ENCODE results near the gene TSPAN18. TPM values are rescaled to one million over a fixed set of nuclear protein-coding genes. Genes with fewer than 3 reads are reported as not detected.

The TSPAN18 gene
- total and polyA plus RNA-seq, 8 donors: 2.1 to 60.3 (median 11.0) TPM

GRCh38 chr11:44780940-44781631 is 54.3 kb downstream of the TSPAN18 start:
- Histone ChIP-seq H3K4me3 (no peak overlapping the region), H3K27me3 (peaks cover 0 to 7% (median 0%) of the 10 kb centered on the region in 3 donors), H3K27ac (peak overlapping the region in 2 of 5 donors; percentile 28 to 47), H3K4me1 (peaks cover 0 to 41% (median 5%) of the 10 kb centered on the region in 4 donors), H3K9me3 (no peaks in the 10 kb centered on the region), H3K36me3 (no peaks in the 10 kb centered on the region)
- TF ChIP-seq EP300 (IDR thresholded peaks at IDR 0.05): no peak
- TF ChIP-seq POLR2A (IDR thresholded peaks at IDR 0.05): no peak
- no peak for TF ChIP-seq POLR2AphosphoS5 (IDR thresholded peaks at IDR 0.05)
- TF ChIP-seq CTCF (IDR thresholded peaks at IDR 0.05): no peak
- WGBS, 5 donors: 44 to 63% (median 58%) methylated on average over 9 of the region's 9 CpGs
- DNase-seq: peak in 1 of 2 donors; percentile 65
- intact Hi-C loops (cut with DNase I; ENCODE audit: low total_unique reads): no loop called here

- Histone ChIP-seq H3K4me1 (peaks cover 0 to 41% (median 5%) of the 10 kb centered on the region in 4 donors), H3K9me3 (no peaks in the 10 kb centered on the region), H3K27me3 (peaks cover 0 to 9% (median 0%) of the 10 kb centered on the region in 3 donors), H3K4me3 (no peak overlapping the region), H3K36me3 (no peaks in the 10 kb centered on the region), H3K27ac (peak overlapping the region in 2 of 5 donors; percentile 28 to 47)
- 79 to 92% (median 89%) methylated on average over 2 of the region's 2 CpGs for WGBS, 5 donors
- TF ChIP-seq EP300 (IDR thresholded peaks at IDR 0.05) (no peak), POLR2AphosphoS5 (IDR thresholded peaks at IDR 0.05) (no peak), POLR2A (IDR thresholded peaks at IDR 0.05) (no peak), CTCF (IDR thresholded peaks at IDR 0.05) (no peak)
- no peak for DNase-seq
- intact Hi-C loops (cut with DNase I; ENCODE audit: low total_unique reads): no loop called here
Observed at GRCh38 chr11:44781655-44782054, 54.9 kb downstream of the TSPAN18 start.

- H3K4me3 ChIP-seq: no peak overlapping the region
- H3K27me3 ChIP-seq: peaks cover 0 to 9% (median 0%) of the 10 kb centered on the region in 3 donors
- H3K36me3 ChIP-seq: no peaks in the 10 kb centered on the region
- intact Hi-C loops (cut with DNase I; ENCODE audit: low total_unique reads): no loop called here
- TF ChIP-seq EP300 (IDR thresholded peaks at IDR 0.05) (no peak), POLR2A (IDR thresholded peaks at IDR 0.05) (no peak), POLR2AphosphoS5 (IDR thresholded peaks at IDR 0.05) (no peak), CTCF (IDR thresholded peaks at IDR 0.05) (no peak)
- H3K27ac ChIP-seq: peak overlapping the region in 1 of 5 donors; percentile 59
- no peak for DNase-seq
- H3K9me3 ChIP-seq: no peaks in the 10 kb centered on the region
- peaks cover 0 to 41% (median 5%) of the 10 kb centered on the region in 4 donors for H3K4me1 ChIP-seq
- 88 to 95% (median 93%) methylated on average over 4 of the region's 4 CpGs for WGBS, 5 donors
Observed at GRCh38 chr11:44782478-44782877, 55.7 kb downstream of the TSPAN18 start.

- H3K9me3 ChIP-seq: no peaks in the 10 kb centered on the region
- no peak overlapping the region for H3K4me3 ChIP-seq
- H3K27me3 ChIP-seq: peaks cover 0 to 9% (median 0%) of the 10 kb centered on the region in 3 donors
- TF ChIP-seq POLR2AphosphoS5 (IDR thresholded peaks at IDR 0.05) (no peak), CTCF (IDR thresholded peaks at IDR 0.05) (no peak), EP300 (IDR thresholded peaks at IDR 0.05) (no peak), POLR2A (IDR thresholded peaks at IDR 0.05) (no peak)
- intact Hi-C loops (cut with DNase I; ENCODE audit: low total_unique reads): no loop called here
- 47 to 68% (median 56%) methylated on average over 8 of the region's 8 CpGs for WGBS, 5 donors
- DNase-seq: no peak
- peaks cover 0 to 49% (median 11%) of the 10 kb centered on the region in 4 donors for H3K4me1 ChIP-seq
- H3K27ac ChIP-seq: peak overlapping the region in 1 of 5 donors; percentile 59
- no peaks in the 10 kb centered on the region for H3K36me3 ChIP-seq
Observed at GRCh38 chr11:44784436-44784760, 57.6 kb downstream of the TSPAN18 start.

All from stomach (tissue), 9 donors.